GM19328 (cell line): ENCODE results near the gene PDE6H.

Experiments
- ATAC-seq: cut with Tn5 transposase; IDR thresholded peaks from one replicate; pipeline ENCODE4 v1.9.1; 2021; ENCODE audit warnings: mild to moderate bottlenecking, moderate library complexity; ENCODE audit not compliant: unreplicated experiment

The PDE6H gene

GRCh38 chr12:14950982-14951746, 21.7 kb upstream of the PDE6H start:
- ATAC-seq, result no peak

DNA sequence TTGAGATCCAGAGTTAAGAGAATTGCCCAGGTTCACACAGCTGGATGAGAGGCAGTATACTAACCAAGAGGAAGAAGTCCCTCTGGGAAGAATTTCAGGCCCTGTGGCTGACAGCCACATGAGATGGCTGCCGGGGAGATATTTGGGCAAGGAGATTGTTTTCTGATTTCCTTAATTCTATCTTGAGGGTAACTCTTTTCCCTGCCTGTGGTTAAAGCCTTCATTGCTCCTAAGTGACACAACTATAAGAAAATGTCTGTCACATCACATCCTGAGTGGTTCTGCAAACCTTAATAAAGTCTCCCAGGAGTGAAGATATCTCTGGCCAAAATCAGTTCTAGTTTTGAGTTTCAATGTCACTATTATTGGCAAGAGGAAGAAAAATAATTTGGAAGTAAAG, 21.0 kb upstream of the PDE6H start:
- no peak for ATAC-seq

DNA sequence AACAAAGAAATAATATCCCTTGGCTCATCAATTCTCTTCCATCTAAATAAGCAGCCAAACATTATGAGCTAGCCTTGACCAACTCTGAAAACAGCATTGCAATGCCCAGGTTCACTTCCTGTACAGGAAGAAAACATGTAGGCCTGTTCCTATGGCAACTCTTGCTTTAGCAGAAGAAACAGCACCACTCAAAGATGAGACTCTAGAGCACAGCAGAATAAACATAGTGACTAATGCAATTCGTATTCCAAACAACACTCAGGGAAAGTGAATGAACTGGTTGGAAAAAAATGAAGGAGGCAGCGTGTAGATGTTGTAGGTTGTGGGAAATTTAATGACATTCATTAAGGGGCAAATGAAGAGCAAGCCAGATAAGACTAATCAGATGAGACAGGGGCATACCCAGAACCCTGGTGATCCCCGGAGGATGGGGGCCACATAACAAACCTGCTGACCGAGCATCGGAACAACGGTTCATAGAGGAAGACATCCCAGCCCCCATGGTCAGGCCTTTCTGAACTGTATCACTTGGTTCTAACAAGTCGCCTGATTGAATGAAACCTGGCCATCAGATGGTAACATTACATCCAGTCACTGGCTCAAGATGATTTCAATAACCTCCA, 20.4 kb upstream of the PDE6H start:
- peak; percentile 54 for ATAC-seq

GRCh38 chr12:14953752-14954151, 19.1 kb upstream of the PDE6H start:
- ATAC-seq, result no peak

- ATAC-seq, result no peak
Observed at GRCh38 chr12:14954269-14954668, 18.6 kb upstream of the PDE6H start.

GRCh38 chr12:14956024-14956891, 16.6 kb upstream of the PDE6H start:
- ATAC-seq, result peak; percentile 21

- no peak for ATAC-seq
Observed at GRCh38 chr12:14956905-14957304, 15.9 kb upstream of the PDE6H start.

DNA sequence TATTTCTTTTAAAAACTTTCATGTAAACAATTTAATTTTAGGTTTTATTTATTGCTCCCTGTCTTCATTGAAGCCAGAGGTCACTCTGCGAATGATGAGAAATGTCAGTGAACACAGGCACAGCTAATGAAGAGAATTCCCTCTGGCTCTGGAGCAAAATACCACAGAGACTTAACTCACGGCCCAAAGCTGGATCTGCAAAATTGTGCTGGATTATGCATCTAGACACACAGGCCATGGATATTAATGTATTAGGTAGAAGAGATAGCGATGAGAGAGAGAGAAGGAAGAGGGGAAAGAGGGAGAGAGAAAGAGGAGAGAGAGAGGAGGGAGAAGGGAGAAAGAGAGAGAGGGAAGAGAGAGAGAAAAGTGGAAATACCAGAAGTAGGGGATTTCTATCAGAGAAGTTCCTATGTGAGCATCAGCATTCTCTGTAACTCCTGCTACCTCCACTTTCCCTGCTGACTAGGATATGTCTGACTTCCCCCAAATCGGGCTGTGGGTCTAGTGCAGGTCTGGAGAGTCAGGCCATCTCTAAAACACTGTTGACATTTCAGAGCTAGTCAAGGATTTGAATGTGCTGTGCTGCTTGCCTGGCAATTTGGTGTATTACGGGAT, 15.2 kb upstream of the PDE6H start:
- no peak for ATAC-seq

GRCh38 chr12:14958361-14959125, 14.3 kb upstream of the PDE6H start:
- ATAC-seq, result no peak

DNA sequence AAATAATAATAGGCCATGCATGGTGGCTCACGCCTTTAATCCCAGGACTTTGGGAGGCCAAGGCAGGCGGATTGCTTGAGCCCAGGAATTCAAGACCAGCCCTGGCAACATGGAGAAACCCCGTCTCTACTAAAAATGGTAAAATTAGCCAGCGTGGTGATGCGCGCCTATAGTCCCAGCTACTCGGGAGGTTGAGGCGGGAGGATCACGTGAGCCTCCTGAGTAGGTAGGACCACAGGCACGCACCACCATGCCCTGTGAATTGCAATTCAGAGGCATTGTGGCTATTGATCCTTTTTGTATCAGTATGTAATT, 13.8 kb upstream of the PDE6H start:
- ATAC-seq, result no peak

DNA sequence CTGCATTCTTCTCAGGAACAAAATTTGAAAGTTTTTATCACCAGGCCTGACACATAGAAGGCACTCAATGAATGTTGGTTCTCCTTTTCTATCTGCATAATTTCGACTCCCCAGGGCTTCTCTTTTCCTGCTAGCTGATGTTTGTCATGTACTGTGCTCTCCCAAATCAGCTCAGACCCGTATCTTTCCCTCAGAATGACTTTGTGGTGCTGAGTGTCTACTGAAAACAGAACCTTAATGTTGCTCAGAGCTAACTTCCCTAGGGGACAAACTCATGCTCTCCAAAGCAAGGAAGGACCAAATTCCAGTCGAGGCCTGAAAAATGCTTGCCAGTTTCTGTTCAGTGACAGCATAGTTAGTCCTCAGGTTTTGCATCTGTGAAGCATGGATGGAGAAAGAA, 13.4 kb upstream of the PDE6H start:
- ATAC-seq, result no peak

DNA sequence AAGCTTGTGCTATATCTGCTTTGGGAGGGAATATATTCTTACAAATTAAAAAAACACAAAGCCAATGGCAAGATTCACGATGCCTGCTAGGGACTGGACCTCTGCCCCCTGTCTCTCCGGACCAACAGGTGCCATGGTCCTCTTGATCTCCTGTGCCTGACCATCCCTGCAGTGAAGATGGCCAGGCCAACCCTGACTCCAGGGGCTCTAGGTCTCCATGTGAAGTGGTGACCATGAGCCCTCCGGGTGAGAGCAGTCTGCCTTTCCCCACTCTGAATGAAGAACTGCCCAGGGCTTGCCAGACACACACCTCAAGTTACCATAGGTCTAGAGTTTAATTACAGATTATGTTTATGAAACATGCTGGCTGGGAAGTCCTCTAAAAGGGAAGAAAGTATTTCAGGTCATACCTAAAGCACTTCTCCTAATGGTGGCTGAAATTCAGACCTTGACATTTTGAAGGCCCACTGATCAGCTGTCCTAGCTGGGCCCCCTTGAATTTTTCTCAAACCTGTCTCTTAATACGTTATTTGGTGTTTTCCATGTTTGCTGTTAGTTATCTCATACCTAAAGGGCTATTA, 12.8 kb upstream of the PDE6H start:
- no peak for ATAC-seq

GRCh38 chr12:14960548-14961465, 12.0 kb upstream of the PDE6H start:
- peak; percentile 35 for ATAC-seq

- ATAC-seq, result peak; percentile 63
Observed at GRCh38 chr12:14961466-14962152, 11.2 kb upstream of the PDE6H start, which contains the start of gene ARHGDIB. ARHGDIB (minus strand) TSS chr12:14961601; CDS start chr12:14950712, 10,889 bp downstream.

DNA sequence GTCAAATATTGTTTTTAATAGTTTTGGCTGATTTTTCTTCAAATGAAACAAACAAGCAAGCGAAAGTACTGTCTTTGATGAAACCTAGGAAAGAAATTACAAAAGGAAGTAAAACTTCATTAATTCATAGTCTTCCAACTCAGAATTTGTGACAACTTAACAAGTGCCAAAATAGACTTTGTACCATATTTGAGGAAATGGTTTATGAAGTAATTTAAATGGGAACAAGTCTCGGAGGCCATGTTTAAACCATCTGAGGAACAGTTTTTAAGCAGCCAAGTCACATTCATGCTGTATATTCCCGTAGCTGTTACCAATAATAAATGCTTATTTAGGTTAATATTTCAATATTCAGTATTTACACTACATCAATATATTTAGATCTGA, 10.7 kb upstream of the PDE6H start:
- no peak for ATAC-seq

- no peak for ATAC-seq
Observed at GRCh38 chr12:14962797-14963196, 10.0 kb upstream of the PDE6H start.

GRCh38 chr12:14963520-14963919, 9.3 kb upstream of the PDE6H start:
- no peak for ATAC-seq

GRCh38 chr12:14964406-14964805, 8.4 kb upstream of the PDE6H start:
- ATAC-seq, result no peak

- ATAC-seq, result no peak
Observed at GRCh38 chr12:14965221-14965620, 7.6 kb upstream of the PDE6H start.
